ENCODE results near the gene NKX2-4.

NKX2-4 gene

GRCh38 chr20:21388566-21388965, 8.8 kb downstream of the NKX2-4 start:
- no peak overlapping the region for H3K4me3 ChIP-seq (ENCODE audit: low read depth, low read length)
- TF ChIP-seq CTCF (IDR thresholded peaks at IDR 0.05; ENCODE audit: insufficient read depth, low read depth, low read length, missing control alignments) = no peak
- DNase-seq (ENCODE audit: low read depth) = no peak

- DNase-seq (ENCODE audit: low read depth) = no peak
- TF ChIP-seq CTCF (IDR thresholded peaks at IDR 0.05; ENCODE audit: insufficient read depth, low read depth, low read length, missing control alignments) = no peak
- H3K4me3 ChIP-seq (ENCODE audit: low read depth, low read length) = no peak overlapping the region
These were observed 9.8 kb downstream of the NKX2-4 start for GRCh38 chr20:21387528-21387927.

GRCh38 chr20:21386111-21386510, 11.2 kb downstream of the NKX2-4 start:
- no peak for DNase-seq (ENCODE audit: low read depth)
- no peak for TF ChIP-seq CTCF (IDR thresholded peaks at IDR 0.05; ENCODE audit: insufficient read depth, low read depth, low read length, missing control alignments)
- no peak overlapping the region for H3K4me3 ChIP-seq (ENCODE audit: low read depth, low read length)

GRCh38 chr20:21384308-21384892, 12.9 kb downstream of the NKX2-4 start:
- H3K4me3 ChIP-seq (ENCODE audit: low read depth, low read length) = no peak overlapping the region
- no peak for TF ChIP-seq CTCF (IDR thresholded peaks at IDR 0.05; ENCODE audit: insufficient read depth, low read depth, low read length, missing control alignments)
- DNase-seq (ENCODE audit: low read depth) = no peak

GRCh38 chr20:21381619-21382018, 15.7 kb downstream of the NKX2-4 start:
- no peak for TF ChIP-seq CTCF (IDR thresholded peaks at IDR 0.05; ENCODE audit: insufficient read depth, low read depth, low read length, missing control alignments)
- no peak for DNase-seq (ENCODE audit: low read depth)
- H3K4me3 ChIP-seq (ENCODE audit: low read depth, low read length) = no peak overlapping the region

GRCh38 chr20:21380711-21381110, 16.6 kb downstream of the NKX2-4 start:
- no peak for TF ChIP-seq CTCF (IDR thresholded peaks at IDR 0.05; ENCODE audit: insufficient read depth, low read depth, low read length, missing control alignments)
- DNase-seq (ENCODE audit: low read depth) = no peak
- no peak overlapping the region for H3K4me3 ChIP-seq (ENCODE audit: low read depth, low read length)

GRCh38 chr20:21378259-21378658, 19.1 kb downstream of the NKX2-4 start:
- no peak for TF ChIP-seq CTCF (IDR thresholded peaks at IDR 0.05; ENCODE audit: insufficient read depth, low read depth, low read length, missing control alignments)
- H3K4me3 ChIP-seq (ENCODE audit: low read depth, low read length) = no peak overlapping the region
- no peak for DNase-seq (ENCODE audit: low read depth)

All from GM12865 (cell line).